ENCODE results near the gene TPCN2. TPM values are rescaled to one million over a fixed set of nuclear protein-coding genes. Genes with fewer than 3 reads are reported as not detected.

Gene TPCN2
- total RNA-seq, 1 donor from 2014 or later: 23.7 TPM

DNA sequence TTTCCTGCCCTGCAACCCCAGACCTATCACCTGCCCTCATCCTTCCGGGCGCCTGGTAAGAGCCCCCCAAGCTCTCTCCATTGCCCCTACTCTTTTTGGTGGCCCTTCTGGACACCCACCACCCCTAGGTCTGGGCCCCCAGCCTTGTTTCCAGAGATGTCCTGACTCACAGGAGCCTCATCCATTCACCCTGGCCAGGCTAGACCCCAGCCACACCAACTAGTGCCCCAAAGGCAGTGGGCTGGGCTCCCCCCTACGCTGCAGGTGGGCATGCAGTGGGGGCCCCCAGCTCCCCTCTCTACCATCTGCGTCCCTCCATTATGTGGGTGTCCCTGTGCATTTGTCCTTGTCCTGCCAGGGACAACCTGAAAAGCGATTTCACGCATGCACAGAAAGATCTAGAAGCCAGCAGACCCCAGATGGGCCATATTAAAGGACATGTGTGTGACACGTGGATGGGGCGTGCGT, 37.1 kb upstream of the TPCN2 start:
- Mint-ChIP-seq H3K36me3 (no peaks in the 10 kb centered on the region), H3K27ac (peak overlapping the region; percentile 30), H3K4me3 (peak overlapping the region; percentile 43), H3K9me3 (no peaks in the 10 kb centered on the region), H3K4me1 (peaks cover 56% of the 10 kb centered on the region), H3K27me3 (ENCODE audit: low read depth) (peaks cover 8% of the 10 kb centered on the region)
- TF ChIP-seq, protein P1, sequence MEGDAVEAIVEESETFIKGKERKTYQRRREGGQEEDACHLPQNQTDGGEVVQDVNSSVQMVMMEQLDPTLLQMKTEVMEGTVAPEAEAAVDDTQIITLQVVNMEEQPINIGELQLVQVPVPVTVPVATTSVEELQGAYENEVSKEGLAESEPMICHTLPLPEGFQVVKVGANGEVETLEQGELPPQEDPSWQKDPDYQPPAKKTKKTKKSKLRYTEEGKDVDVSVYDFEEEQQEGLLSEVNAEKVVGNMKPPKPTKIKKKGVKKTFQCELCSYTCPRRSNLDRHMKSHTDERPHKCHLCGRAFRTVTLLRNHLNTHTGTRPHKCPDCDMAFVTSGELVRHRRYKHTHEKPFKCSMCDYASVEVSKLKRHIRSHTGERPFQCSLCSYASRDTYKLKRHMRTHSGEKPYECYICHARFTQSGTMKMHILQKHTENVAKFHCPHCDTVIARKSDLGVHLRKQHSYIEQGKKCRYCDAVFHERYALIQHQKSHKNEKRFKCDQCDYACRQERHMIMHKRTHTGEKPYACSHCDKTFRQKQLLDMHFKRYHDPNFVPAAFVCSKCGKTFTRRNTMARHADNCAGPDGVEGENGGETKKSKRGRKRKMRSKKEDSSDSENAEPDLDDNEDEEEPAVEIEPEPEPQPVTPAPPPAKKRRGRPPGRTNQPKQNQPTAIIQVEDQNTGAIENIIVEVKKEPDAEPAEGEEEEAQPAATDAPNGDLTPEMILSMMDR (IDR thresholded peaks at IDR 0.05; ENCODE audit: unreplicated experiment): no peak
- DNase-seq (ENCODE audit: low spot score in 2 of 2, unreplicated experiment in 2 of 2): no peak

DNA sequence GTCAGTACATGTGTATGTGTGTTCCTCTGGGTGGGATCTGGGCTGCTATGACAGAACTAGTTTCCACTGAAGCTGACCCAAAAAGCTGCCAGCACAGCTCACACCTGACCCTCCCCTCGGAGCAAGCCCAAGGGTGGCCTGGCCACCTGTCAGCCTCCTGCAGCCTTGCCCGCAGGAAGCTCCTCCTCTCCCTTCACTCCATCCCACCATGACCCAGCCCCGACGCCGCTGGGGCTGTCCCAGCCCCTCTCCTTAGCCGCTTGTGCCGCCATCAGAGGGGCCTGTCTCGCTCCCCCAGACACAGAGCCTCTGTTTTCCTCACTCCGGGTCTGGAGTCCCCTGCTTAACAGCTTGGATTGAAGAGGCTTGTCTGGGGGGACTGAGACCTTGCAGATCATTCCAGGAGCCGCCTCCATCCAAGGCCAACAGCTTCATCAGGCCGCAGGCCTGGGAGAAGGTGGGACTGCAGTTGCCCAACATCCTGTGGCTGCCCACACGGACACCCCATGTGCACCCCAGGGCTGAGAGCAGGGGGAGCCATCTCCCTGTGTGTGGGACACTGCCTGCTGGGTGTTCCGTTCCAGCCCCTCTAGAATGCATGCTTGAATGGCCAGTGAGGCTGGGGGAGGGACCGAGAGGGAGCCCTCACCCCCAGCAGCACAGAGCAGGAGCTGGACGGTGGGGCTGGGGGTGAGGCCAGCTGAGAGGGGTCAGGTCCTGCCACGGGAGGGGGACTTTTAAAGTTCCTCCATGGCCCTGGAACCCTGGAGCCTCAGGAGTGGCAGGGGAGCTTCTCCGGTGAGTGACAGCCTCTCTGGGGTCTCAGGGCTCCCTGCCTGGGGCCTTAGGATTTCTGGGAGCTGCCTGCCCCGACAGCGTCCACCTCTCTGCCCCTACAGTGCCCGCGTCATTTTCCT, 36.4 kb upstream of the TPCN2 start:
- H3K4me3 Mint-ChIP-seq: peak overlapping the region; percentile 43
- no peaks in the 10 kb centered on the region for H3K9me3 Mint-ChIP-seq
- DNase-seq (ENCODE audit: low spot score in 2 of 2, unreplicated experiment in 2 of 2): no peak
- no peak overlapping the region for H3K27ac Mint-ChIP-seq
- H3K27me3 Mint-ChIP-seq (ENCODE audit: low read depth): peaks cover 8% of the 10 kb centered on the region
- H3K4me1 Mint-ChIP-seq: peaks cover 55% of the 10 kb centered on the region
- H3K36me3 Mint-ChIP-seq: no peaks in the 10 kb centered on the region
- TF ChIP-seq, protein P1 (IDR thresholded peaks at IDR 0.05; ENCODE audit: unreplicated experiment): no peak

DNA sequence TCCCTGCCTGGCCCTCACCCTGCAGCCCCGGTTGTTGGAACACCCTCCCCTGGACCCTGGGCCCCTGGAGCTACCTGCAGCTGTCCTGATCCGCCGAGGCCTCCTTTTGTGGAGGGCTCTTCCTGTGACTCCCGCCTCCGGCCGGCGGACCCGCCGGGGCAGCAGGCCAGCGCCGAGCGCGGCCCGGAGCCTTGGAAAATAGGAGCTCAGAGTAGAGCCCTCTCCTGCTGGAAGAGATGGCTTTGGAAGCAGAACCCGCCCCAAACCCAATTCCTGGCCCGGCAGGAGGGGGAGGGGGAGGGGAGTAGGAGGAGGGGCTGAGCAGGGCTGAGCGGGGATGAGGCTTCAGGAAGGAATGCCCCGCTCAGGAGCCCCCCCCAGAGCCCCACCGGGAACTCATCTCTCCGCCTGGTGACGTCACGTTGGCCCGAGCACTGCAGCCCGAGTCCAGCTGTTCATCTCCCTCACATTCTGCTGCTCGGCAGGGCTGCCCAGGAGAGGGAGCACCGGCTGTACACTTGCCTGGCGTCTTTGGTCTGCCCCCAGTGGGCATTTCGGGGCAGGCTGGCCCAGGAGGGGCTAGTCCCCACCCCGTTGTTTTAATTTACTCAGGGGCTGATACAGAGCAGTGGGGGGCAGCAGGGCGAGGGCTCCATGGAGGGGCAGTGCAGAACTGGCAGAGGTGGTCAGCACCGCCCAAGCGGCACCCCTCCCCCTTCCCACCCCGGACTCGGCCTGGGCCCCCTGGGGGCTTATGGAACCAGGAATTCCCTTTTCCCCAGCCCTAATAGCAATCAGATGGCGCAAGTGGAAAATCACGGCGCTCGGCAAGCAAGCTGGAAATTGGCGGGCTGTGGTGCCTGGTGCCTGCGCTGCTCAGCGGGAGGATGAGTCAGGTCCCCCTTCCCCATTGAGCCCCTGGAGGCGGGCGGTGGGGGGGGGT, 35.5 kb upstream of the TPCN2 start, which contains the start of gene MRGPRF:
MRGPRF (minus strand) TSS at position 238 of the 943 bp plus-strand sequence. CDS start 3,345 bp downstream, outside the sequence.
- H3K27me3 Mint-ChIP-seq (ENCODE audit: low read depth): peaks cover 8% of the 10 kb centered on the region
- peaks cover 46% of the 10 kb centered on the region for H3K4me1 Mint-ChIP-seq
- no peaks in the 10 kb centered on the region for H3K36me3 Mint-ChIP-seq
- no peaks in the 10 kb centered on the region for H3K9me3 Mint-ChIP-seq
- H3K4me3 Mint-ChIP-seq: peak within 1 kb of the TSS; percentile 52
- no peak for DNase-seq (ENCODE audit: low spot score in 2 of 2, unreplicated experiment in 2 of 2)
- TF ChIP-seq, protein P1 (IDR thresholded peaks at IDR 0.05; ENCODE audit: unreplicated experiment): no peak
- H3K27ac Mint-ChIP-seq: no peak within 1 kb of the TSS

DNA sequence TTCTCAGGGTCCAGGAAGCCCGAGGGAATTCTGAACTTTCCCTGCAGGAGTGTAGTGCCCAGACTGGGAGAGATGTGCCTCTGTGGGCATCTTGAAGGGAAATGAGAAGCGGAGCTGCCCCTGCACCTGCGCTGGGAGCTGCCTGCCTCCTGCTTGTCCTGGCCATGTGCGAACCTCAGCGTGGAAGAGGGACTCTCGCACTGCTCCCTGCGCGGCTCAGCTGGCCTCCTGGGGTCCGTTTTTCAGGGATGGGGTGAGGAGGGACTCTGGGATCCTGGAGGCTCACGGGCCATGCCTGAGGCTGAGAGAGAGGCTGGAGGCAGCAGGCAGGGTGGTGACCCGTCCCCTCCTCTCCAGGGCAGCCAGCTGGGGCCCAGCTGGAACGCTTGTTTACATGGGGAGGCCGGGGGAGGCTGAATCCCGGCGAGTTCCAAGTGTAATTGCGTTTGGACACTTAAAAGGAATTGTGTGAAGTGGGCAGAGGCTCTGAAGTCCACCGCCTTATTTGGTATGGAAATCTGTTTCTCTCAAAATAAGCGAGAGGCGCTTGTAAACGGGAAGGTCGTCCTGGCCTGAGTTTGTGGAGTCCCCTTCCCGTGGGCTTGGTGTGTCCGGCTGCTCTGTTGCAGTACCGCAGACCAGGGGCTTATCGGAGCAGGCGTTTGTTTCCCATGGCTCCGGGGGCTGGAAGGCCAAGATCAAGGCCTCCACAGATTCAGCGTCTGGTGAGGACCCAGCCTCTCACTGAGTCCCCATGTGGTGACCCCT, 34.5 kb upstream of the TPCN2 start:
- no peak for DNase-seq (ENCODE audit: low spot score in 2 of 2, unreplicated experiment in 2 of 2)

More for the DNA sequence above, 34.5 kb upstream of the TPCN2 start:
- H3K4me3 Mint-ChIP-seq: peak overlapping the region; percentile 10
- TF ChIP-seq, protein P1 (IDR thresholded peaks at IDR 0.05; ENCODE audit: unreplicated experiment): no peak
- H3K36me3 Mint-ChIP-seq: no peaks in the 10 kb centered on the region
- H3K4me1 Mint-ChIP-seq: peaks cover 36% of the 10 kb centered on the region
- peaks cover 8% of the 10 kb centered on the region for H3K27me3 Mint-ChIP-seq (ENCODE audit: low read depth)
- H3K27ac Mint-ChIP-seq: peak overlapping the region; percentile 56
- no peaks in the 10 kb centered on the region for H3K9me3 Mint-ChIP-seq

Measured in mesothelial cell of epicardium (in vitro differentiated cells).